ENCODE data around the gene NAPA. TPM values are rescaled to one million over a fixed set of nuclear protein-coding genes. Genes with fewer than 3 reads are reported as not detected.

NAPA gene
- total RNA-seq, 1 experiment from 2014 or later: 95.9 TPM

- Histone ChIP-seq H4K20me1 (ENCODE audit: low read length) (no peaks in the 10 kb centered on the region), H3K4me2 (ENCODE audit: low read length) (peak overlapping the region; percentile 39), H3K4me3 (ENCODE audit: low read length) (no peak overlapping the region), H3K9me2 (replicated peaks; ENCODE audit: low read length) (no peaks in the 10 kb centered on the region), H3K79me2 (ENCODE audit: low read length) (no peaks in the 10 kb centered on the region), H3K9me3 (ENCODE audit: low read length) (no peaks in the 10 kb centered on the region), H3K27me3 (ENCODE audit: low read length) (peaks cover 19% of the 10 kb centered on the region), H3K27ac (ENCODE audit: low read length) (no peak overlapping the region), H3K36me3 (ENCODE audit: low read depth, low read length) (no peaks in the 10 kb centered on the region), H3F3A (ENCODE audit: low read length, unreplicated experiment) (no peaks in the 10 kb centered on the region), H2AFZ (ENCODE audit: low read length) (no peak overlapping the region), H3K4me1 (ENCODE audit: insufficient read depth, low read length) (no peaks in the 10 kb centered on the region), H3K9ac (ENCODE audit: low read length) (no peak overlapping the region)
- TF ChIP-seq EZH2phosphoT487 (IDR thresholded peaks at IDR 0.05; ENCODE audit: borderline replicate concordance, low read length): no peak
- TF ChIP-seq EZH2 (IDR thresholded peaks at IDR 0.05; ENCODE audit: low read length, unreplicated experiment): no peak
- TF ChIP-seq, protein P1, sequence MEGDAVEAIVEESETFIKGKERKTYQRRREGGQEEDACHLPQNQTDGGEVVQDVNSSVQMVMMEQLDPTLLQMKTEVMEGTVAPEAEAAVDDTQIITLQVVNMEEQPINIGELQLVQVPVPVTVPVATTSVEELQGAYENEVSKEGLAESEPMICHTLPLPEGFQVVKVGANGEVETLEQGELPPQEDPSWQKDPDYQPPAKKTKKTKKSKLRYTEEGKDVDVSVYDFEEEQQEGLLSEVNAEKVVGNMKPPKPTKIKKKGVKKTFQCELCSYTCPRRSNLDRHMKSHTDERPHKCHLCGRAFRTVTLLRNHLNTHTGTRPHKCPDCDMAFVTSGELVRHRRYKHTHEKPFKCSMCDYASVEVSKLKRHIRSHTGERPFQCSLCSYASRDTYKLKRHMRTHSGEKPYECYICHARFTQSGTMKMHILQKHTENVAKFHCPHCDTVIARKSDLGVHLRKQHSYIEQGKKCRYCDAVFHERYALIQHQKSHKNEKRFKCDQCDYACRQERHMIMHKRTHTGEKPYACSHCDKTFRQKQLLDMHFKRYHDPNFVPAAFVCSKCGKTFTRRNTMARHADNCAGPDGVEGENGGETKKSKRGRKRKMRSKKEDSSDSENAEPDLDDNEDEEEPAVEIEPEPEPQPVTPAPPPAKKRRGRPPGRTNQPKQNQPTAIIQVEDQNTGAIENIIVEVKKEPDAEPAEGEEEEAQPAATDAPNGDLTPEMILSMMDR (conservative IDR thresholded peaks at IDR 0.05; ENCODE audit: low read depth, low read length): no peak
- POLR2A ChIA-PET (ENCODE audit: unreplicated experiment): no interaction called here
- ATAC-seq: no peak
- DNase-seq: peak; percentile 16
- intact Hi-C loops (cut with micrococcal nuclease): no loop called here
- no TSS peak for BruUV-seq (replicated peaks)
- CTCF ChIA-PET: interaction anchor here (0.5 kb wide), 1 partner anchor 260 kb away, joined by 3 read pairs; no protein-coding TSS in a partner anchor
These were observed 68.1 kb downstream of the NAPA start for GRCh38 chr19:47446534-47447469.

DNA sequence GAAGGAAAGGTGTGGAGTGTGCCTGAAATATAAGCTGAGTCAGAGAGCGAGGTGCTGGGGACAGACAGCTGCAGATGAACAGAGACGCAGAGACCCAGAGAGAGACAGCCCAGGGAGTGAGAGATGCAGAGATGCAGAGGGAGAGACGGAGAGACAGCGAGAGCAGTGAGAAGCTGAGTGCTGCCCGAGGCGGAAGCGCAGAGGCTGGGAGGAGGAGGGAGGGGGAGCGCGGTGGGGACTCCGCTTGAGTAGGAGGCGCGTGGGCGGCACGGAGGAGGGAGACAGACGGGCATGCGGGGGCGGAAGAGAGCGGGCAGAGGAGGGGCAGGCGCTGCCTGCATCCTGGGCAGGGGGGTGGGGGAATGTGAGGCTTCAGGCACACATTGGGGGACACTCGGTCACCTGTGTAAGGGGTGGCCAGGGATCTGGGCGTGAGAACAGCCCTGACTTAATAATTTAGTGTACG, 68.9 kb downstream of the NAPA start:
- no TSS peak for BruUV-seq (replicated peaks)
- no peaks in the 10 kb centered on the region for H3K9me3 ChIP-seq (ENCODE audit: low read length)
- no peaks in the 10 kb centered on the region for H3K36me3 ChIP-seq (ENCODE audit: low read depth, low read length)
- no peaks in the 10 kb centered on the region for H4K20me1 ChIP-seq (ENCODE audit: low read length)
- no peak overlapping the region for H3K27ac ChIP-seq (ENCODE audit: low read length)
- H3K27me3 ChIP-seq (ENCODE audit: low read length): peaks cover 19% of the 10 kb centered on the region
- intact Hi-C loops (cut with micrococcal nuclease): no loop called here
- H2AFZ ChIP-seq (ENCODE audit: low read length): no peak overlapping the region
- TF ChIP-seq EZH2phosphoT487 (IDR thresholded peaks at IDR 0.05; ENCODE audit: borderline replicate concordance, low read length): no peak
- TF ChIP-seq, protein P1 (conservative IDR thresholded peaks at IDR 0.05; ENCODE audit: low read depth, low read length): no peak
- TF ChIP-seq EZH2 (IDR thresholded peaks at IDR 0.05; ENCODE audit: low read length, unreplicated experiment): no peak
- H3K4me2 ChIP-seq (ENCODE audit: low read length): peak overlapping the region; percentile 39
- peak; percentile 72 for ATAC-seq
- ChIA-PET POLR2A (ENCODE audit: unreplicated experiment) (no interaction called here), CTCF (interaction anchor here (0.5 kb wide), 1 partner anchor 261 kb away, joined by 3 read pairs; no protein-coding TSS in a partner anchor)
- H3K9me2 ChIP-seq (replicated peaks; ENCODE audit: low read length): no peaks in the 10 kb centered on the region
- H3K4me1 ChIP-seq (ENCODE audit: insufficient read depth, low read length): no peaks in the 10 kb centered on the region
- no peak overlapping the region for H3K9ac ChIP-seq (ENCODE audit: low read length)
- no peak overlapping the region for H3K4me3 ChIP-seq (ENCODE audit: low read length)
- DNase-seq: peak; percentile 25
- no peaks in the 10 kb centered on the region for H3K79me2 ChIP-seq (ENCODE audit: low read length)
- H3F3A ChIP-seq (ENCODE audit: low read length, unreplicated experiment): no peaks in the 10 kb centered on the region

GRCh38 chr19:47445527-47445926, 69.3 kb downstream of the NAPA start:
- Histone ChIP-seq H3F3A (ENCODE audit: low read length, unreplicated experiment) (no peaks in the 10 kb centered on the region), H3K4me3 (ENCODE audit: low read length) (no peak overlapping the region), H4K20me1 (ENCODE audit: low read length) (no peaks in the 10 kb centered on the region), H3K27me3 (ENCODE audit: low read length) (peaks cover 19% of the 10 kb centered on the region), H3K9me3 (ENCODE audit: low read length) (no peaks in the 10 kb centered on the region), H2AFZ (ENCODE audit: low read length) (no peak overlapping the region), H3K27ac (ENCODE audit: low read length) (no peak overlapping the region), H3K36me3 (ENCODE audit: low read depth, low read length) (no peaks in the 10 kb centered on the region), H3K4me2 (ENCODE audit: low read length) (peak overlapping the region; percentile 39), H3K9me2 (replicated peaks; ENCODE audit: low read length) (no peaks in the 10 kb centered on the region), H3K4me1 (ENCODE audit: insufficient read depth, low read length) (no peaks in the 10 kb centered on the region), H3K79me2 (ENCODE audit: low read length) (no peaks in the 10 kb centered on the region), H3K9ac (ENCODE audit: low read length) (no peak overlapping the region)
- no peak for DNase-seq
- no peak for TF ChIP-seq EZH2phosphoT487 (IDR thresholded peaks at IDR 0.05; ENCODE audit: borderline replicate concordance, low read length)
- ChIA-PET CTCF (no interaction called here), POLR2A (ENCODE audit: unreplicated experiment) (no interaction called here)
- ATAC-seq: no peak
- intact Hi-C loops (cut with micrococcal nuclease): no loop called here
- BruUV-seq (replicated peaks): no TSS peak

Measured in PC-3 (cell line).